Aorta (tissue), 5 donors: ENCODE measurements around the gene DNMT3A. TPM values are rescaled to one million over a fixed set of nuclear protein-coding genes. Genes with fewer than 3 reads are reported as not detected.

ENCODE experiments used
- ATAC-seq: fragments of 200-7000 bp; cut with Tn5 transposase; one replicate; pipeline ENCODE4 v1.9.1; 2022; ENCODE audit warnings: moderate library complexity; ENCODE audit not compliant: low FRiP score
- DNase-seq, 2 donors: peaks; one replicate each; pipeline ENCODE4 v3.0.0-alpha.2; 2020
- H3K27ac ChIP-seq, 2 donors: one replicate each; pipeline ENCODE4 v1.5.1; 2013; ENCODE audit warnings: low read length in 2 of 2, mild to moderate bottlenecking in 2 of 2, moderate library complexity in 2 of 2, control low read depth in 1 of 2, inconsistent platforms in 1 of 2, low read depth in 1 of 2
- H3K27me3 ChIP-seq, 2 donors: one replicate each; pipeline ENCODE4 v1.6.1; 2013; ENCODE audit warnings: control low read depth in 1 of 2, low read length in 1 of 2, mild to moderate bottlenecking in 1 of 2, moderate library complexity in 1 of 2; ENCODE audit not compliant: insufficient read depth in 2 of 2, control insufficient read depth in 1 of 2
- H3K36me3 ChIP-seq, 2 donors: one replicate each; pipeline ENCODE4 v1.6.1; 2013; ENCODE audit warnings: control low read depth in 1 of 2, low read length in 1 of 2, mild to moderate bottlenecking in 1 of 2; ENCODE audit not compliant: insufficient read depth in 2 of 2, control insufficient read depth in 1 of 2
- H3K4me1 ChIP-seq, 2 donors: one replicate each; pipeline ENCODE4 v1.6.1; 2013; ENCODE audit warnings: low read length in 2 of 2, control low read depth in 1 of 2, mild to moderate bottlenecking in 1 of 2, moderate library complexity in 1 of 2; ENCODE audit not compliant: insufficient read depth in 2 of 2, control insufficient read depth in 1 of 2
- H3K4me3 ChIP-seq, 2 donors: one replicate each; pipeline ENCODE4 v1.5.1; 2013; ENCODE audit warnings: low read length in 2 of 2, control low read depth in 1 of 2, mild to moderate bottlenecking in 1 of 2
- H3K9me3 ChIP-seq: one replicate; pipeline ENCODE4 v1.6.1; 2013; ENCODE audit warnings: mild to moderate bottlenecking, low read length; ENCODE audit not compliant: control insufficient read depth
- WGBS, 2 donors: extraction: QIAGEN DNeasy Blood & Tissue Kit; methylation state at CpG; one replicate each; pipeline ENCODE4 v1.1.7; 2013; 5-methylcytosine and 5-hydroxymethylcytosine counted together
- intact Hi-C, 2 donors: fragments of 100-400 bp; cut with DNase I; formaldehyde crosslinking; loops; one replicate each; pipeline versions ENCODE4 v1.14.2 to v1.15.0; 2022
- polyA plus RNA-seq, 2 donors: library from polyadenylated mRNA; stranded (reverse); fragments of 200-250 nt; gene quantifications; one replicate each; pipeline ENCODE4 v1.2.3, GENCODE V29; 2013
- total RNA-seq, 2 donors: library from RNA; stranded (reverse); fragmentation: NEBNext Ultra II Directional; extraction: Animal tissue kit (Norgen Biotek cat#: 25700); gene quantifications; one replicate each; pipeline ENCODE4 v1.2.1, GENCODE V29; 2021
- donor health status: healthy with polysubstance abuse.
- donor health status: Bipolar disorder and iron deficiency.
- donor health status: DM: no; HTN: no; CAD: no.
- donor health status: DM: no; HTN: no; CAD: no.
- donor health status: DM: yes; HTN: yes; CAD: no.

The DNMT3A gene
- total and polyA plus RNA-seq, 4 donors: 9.4 to 48.2 (median 22.0) TPM

DNA sequence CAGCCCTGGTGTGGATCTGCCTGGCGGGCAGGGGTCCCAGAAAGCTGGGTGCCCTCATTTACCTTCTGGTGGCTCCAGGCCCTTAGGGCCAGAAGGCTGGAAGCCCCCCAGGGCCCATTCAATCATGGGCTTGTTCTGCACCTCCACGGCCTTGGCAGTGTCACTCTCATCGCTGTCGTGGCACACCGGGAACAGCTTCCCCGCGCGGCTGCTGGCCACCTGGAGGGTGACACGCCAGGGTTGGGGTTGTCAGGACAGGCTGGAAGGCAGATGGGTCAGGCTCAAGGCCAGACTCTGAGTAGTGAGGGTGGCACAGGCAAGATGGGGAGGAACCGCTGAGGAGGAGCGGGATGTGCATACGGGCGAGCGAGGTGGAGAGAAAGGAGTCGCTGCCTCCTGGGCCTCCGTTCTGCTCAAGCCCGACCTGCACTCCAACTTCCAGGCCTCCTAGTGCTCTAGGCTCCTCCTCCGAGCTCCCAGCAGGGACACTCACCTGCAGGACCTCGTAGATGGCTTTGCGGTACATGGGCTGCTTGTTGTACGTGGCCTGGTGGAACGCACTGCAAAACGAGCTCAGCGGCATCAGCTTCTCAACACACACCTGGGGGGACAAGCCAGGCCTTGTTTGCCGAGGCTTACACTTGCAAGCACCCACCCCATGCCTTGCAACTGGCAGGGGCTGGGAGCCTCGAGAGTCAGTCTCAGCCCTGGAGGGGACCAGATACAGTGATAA lies 95.0 kb downstream of the DNMT3A start:
- Histone ChIP-seq H3K27me3 (no peaks in the 10 kb centered on the region), H3K4me3 (no peak overlapping the region), H3K27ac (no peak overlapping the region), H3K4me1 (no peaks in the 10 kb centered on the region), H3K36me3 (peaks cover 0 to 11% of the 10 kb centered on the region in 2 donors), H3K9me3 (no peaks in the 10 kb centered on the region)
- intact Hi-C loops: no loop called here
- DNase-seq (no peak), ATAC-seq (no peak)
- WGBS, 2 donors: 93% methylated on average over 26 of the region's 26 CpGs

DNA sequence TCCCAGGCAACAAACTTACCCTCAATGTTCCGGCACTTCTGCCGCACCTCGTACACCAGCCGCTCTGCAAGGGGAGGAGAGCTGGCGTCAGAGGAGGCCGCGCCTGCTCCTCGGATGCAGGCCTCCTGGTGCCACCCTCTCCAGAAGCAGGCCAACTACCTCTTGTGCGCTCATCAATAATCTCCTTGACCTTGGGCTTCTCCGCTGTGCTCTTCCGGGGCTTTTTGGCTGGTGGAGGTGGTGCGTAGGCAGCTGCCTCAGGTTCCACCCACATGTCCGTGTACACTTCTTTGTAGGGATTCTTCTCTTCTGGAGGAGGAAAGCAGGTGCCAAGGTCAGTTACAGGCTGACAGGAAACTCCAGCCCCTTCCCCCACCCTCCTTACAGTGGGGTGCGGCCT lies 95.7 kb downstream of the DNMT3A start:
- intact Hi-C loops: no loop called here
- no peaks in the 10 kb centered on the region for H3K27me3 ChIP-seq
- DNase-seq (no peak), ATAC-seq (no peak)
- no peaks in the 10 kb centered on the region for H3K4me1 ChIP-seq
- no peak overlapping the region for H3K4me3 ChIP-seq
- H3K9me3 ChIP-seq: no peaks in the 10 kb centered on the region
- WGBS, 2 donors: 92% methylated on average over 14 of the region's 14 CpGs
- no peak overlapping the region for H3K27ac ChIP-seq
- H3K36me3 ChIP-seq: peaks cover 0 to 13% of the 10 kb centered on the region in 2 donors

DNA sequence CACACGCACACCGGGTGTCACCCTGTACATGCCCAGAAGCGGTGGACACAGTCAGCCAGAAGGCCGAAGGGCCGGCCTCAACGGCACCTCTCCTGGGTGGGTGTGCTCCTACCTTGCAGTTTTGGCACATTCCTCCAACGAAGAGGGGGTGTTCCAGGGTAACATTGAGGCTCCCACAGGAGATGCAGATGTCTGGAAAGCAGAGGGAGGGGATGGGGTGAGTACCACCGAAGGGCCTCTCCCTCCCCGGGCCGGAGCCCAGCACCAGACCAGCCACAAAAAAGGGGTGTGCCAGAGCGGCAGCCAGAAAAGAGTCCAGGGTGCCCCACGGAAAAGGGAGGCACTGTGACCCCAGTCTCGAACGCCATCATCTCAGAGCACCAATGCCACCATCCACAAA lies 96.6 kb downstream of the DNMT3A start:
- H3K9me3 ChIP-seq: no peaks in the 10 kb centered on the region
- 88% methylated on average over 14 of the region's 14 CpGs for WGBS, 2 donors
- intact Hi-C loops: no loop called here
- H3K4me3 ChIP-seq: no peak overlapping the region
- H3K27ac ChIP-seq: no peak overlapping the region
- no peaks in the 10 kb centered on the region for H3K27me3 ChIP-seq
- ATAC-seq: no peak
- no peak for DNase-seq
- H3K36me3 ChIP-seq: peaks cover 0 to 18% of the 10 kb centered on the region in 2 donors
- no peaks in the 10 kb centered on the region for H3K4me1 ChIP-seq

DNA sequence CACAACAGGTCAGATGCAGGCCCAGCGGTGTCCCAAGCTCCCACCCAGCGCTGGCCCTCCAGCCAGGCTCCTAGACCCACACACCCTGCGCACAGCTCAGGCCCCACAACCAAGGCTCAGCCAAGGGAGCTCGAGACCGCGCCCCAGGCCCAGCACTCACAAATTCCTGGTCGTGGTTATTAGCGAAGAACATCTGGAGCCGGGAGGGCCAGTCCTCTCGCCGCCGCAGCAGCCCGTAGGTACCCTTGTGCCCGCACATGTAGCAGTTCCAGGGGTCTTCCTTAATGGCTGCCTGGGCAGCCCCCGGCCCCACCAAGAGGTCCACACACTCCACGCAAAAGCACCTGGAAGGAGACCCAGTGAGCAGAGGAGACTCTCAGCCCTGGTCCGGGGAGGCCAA lies 97.7 kb downstream of the DNMT3A start:
- ATAC-seq: no peak
- Histone ChIP-seq H3K27ac (no peak overlapping the region), H3K4me3 (no peak overlapping the region), H3K27me3 (no peaks in the 10 kb centered on the region), H3K9me3 (no peaks in the 10 kb centered on the region), H3K4me1 (no peaks in the 10 kb centered on the region), H3K36me3 (peaks cover 0 to 20% of the 10 kb centered on the region in 2 donors)
- no peak for DNase-seq
- WGBS, 2 donors: 94 to 96% methylated on average over 17 of the region's 17 CpGs
- intact Hi-C loops: no loop called here

DNA sequence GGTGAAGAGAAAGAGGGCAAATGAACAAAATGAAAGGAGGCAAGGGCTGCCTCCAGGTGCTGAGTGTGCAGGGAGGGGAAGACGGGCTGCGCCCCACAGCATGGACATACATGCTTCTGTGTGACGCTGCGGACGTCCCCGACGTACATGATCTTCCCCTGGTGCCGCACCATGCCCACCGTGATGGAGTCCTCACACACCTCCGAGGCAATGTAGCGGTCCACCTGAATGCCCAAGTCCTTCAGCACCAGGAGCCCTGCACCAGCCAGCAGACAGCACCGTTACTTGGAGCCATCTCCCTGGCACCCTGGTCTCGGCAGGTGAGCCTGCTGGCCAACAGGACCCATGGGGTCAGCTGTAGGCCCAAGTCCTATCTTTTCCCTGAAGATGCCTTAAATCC lies 100.3 kb downstream of the DNMT3A start:
- H3K4me1 ChIP-seq: no peaks in the 10 kb centered on the region
- ATAC-seq: no peak
- DNase-seq: no peak
- no peak overlapping the region for H3K27ac ChIP-seq
- peaks cover 0 to 22% of the 10 kb centered on the region in 2 donors for H3K36me3 ChIP-seq
- intact Hi-C loops: no loop called here
- H3K27me3 ChIP-seq: no peaks in the 10 kb centered on the region
- 94 to 95% methylated on average over 13 of the region's 13 CpGs for WGBS, 2 donors
- H3K4me3 ChIP-seq: no peak overlapping the region
- no peaks in the 10 kb centered on the region for H3K9me3 ChIP-seq

DNA sequence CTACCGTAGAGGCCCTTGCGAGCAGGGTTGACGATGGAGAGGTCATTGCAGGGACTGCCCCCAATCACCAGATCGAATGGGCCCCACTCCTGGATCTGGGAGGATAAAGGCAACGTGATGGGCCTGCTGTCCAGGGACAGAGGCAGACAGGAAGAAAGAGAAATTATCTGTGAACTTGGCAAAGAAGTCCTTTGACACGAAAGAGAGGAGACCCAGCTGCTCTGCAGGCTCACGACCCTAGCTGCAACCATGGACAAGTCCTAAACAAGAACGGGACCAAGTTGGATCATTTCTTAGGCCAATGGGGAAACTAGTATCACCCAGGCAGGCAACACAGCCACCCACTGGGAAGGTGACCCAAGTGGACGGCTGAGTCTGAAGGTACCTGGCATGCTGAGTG lies 101.1 kb downstream of the DNMT3A start:
- no peaks in the 10 kb centered on the region for H3K4me1 ChIP-seq
- DNase-seq (no peak), ATAC-seq (no peak)
- no peaks in the 10 kb centered on the region for H3K9me3 ChIP-seq
- H3K27ac ChIP-seq: no peak overlapping the region
- no peak overlapping the region for H3K4me3 ChIP-seq
- H3K36me3 ChIP-seq: peaks cover 0 to 17% of the 10 kb centered on the region in 2 donors
- no peaks in the 10 kb centered on the region for H3K27me3 ChIP-seq
- intact Hi-C loops: no loop called here
- 79 to 84% methylated on average over 9 of the region's 9 CpGs for WGBS, 2 donors

DNA sequence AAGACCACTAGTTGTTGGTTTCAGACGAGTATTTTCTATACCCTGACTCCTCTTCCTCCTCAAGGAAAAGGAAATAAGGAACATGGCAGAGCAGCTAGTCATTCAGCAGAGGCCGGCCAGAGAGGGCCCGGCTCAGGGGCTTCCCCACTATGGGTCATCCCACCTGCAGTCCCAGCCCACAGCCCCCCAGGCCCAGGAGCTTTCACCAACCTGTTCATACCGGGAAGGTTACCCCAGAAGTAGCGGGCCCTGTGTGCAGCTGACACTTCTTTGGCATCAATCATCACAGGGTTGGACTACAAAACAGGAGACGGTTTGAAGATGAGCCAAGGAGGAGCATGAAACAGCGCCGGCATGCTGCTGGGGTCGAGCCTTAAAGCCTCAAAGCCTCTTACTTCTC lies 102.8 kb downstream of the DNMT3A start:
- intact Hi-C loops: no loop called here
- Histone ChIP-seq H3K4me3 (no peak overlapping the region), H3K9me3 (no peaks in the 10 kb centered on the region), H3K36me3 (peaks cover 2 to 20% of the 10 kb centered on the region in 2 donors), H3K27ac (no peak overlapping the region), H3K4me1 (no peaks in the 10 kb centered on the region), H3K27me3 (no peaks in the 10 kb centered on the region)
- 87% methylated on average over 9 of the region's 9 CpGs for WGBS, 2 donors
- DNase-seq: no peak
- ATAC-seq: no peak

DNA sequence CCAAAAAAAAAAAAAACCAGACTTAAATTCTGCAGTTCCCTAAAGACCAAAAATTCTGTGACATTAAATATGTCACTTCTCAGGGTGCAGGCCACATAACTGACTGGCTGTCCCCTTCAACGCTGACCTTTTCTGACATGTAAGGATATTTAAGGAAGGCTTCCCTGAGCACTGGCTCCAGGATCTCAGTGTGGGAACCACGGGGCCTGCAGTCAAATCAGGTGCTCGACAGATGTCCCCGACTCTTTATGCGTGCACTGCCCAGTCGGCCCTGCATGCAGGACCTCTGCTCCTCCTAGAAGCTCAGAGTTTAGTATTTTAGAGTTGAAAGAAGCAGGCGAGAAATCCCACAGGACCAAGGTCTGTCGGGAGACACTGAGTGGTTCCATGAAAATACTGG lies 104.0 kb downstream of the DNMT3A start:
- Histone ChIP-seq H3K27ac (no peak overlapping the region), H3K36me3 (peaks cover 2 to 20% of the 10 kb centered on the region in 2 donors), H3K4me3 (no peak overlapping the region), H3K27me3 (no peaks in the 10 kb centered on the region), H3K4me1 (no peaks in the 10 kb centered on the region), H3K9me3 (no peaks in the 10 kb centered on the region)
- ATAC-seq (no peak), DNase-seq (no peak)
- WGBS, 2 donors: 82 to 85% methylated on average over 8 of the region's 8 CpGs
- intact Hi-C loops: no loop called here

DNA sequence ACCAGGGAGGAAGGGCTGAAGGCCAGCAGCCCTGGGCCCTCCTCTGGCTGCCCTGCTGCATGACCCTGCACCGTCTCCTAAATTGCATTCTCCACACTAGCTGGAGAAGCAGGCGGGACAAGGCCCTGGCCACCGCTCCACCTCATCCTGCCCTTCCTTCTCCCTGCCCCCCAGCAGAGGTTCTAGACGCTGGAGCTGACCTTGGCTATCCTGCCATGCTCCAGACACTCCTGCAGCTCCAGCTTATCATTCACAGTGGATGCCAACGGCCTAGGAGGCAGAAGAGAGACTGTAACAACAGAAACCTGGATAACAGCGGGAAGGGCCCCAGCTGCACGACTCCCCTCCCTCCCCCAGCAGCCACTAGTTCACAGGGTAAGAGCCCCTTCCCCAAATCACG lies 105.0 kb downstream of the DNMT3A start:
- ATAC-seq (no peak), DNase-seq (no peak)
- WGBS, 2 donors: 75 to 85% methylated on average over 8 of the region's 8 CpGs
- no peaks in the 10 kb centered on the region for H3K27me3 ChIP-seq
- H3K4me1 ChIP-seq: no peaks in the 10 kb centered on the region
- no peaks in the 10 kb centered on the region for H3K9me3 ChIP-seq
- H3K4me3 ChIP-seq: no peak overlapping the region
- H3K27ac ChIP-seq: no peak overlapping the region
- intact Hi-C loops: no loop called here
- H3K36me3 ChIP-seq: peaks cover 2 to 22% of the 10 kb centered on the region in 2 donors
